COLO668 (cell line): Measurements from ENCODE around the gene UGCG.
"Not testable (repeated sequence)": the region's sequence is repeated elsewhere in the genome, so short reads cannot be mapped to it uniquely, and the experiment has no call there.

ENCODE experiments used
- DNase-seq: peaks from one replicate; lab custom pipeline; 2025; ENCODE audit not compliant: unreplicated experiment; lab: John Stamatoyannopoulos, UW

The UGCG gene

GRCh38 chr9:111917980-111918379 is 21.4 kb downstream of the UGCG start:
- DNase-seq: no peak

- no peak for DNase-seq
These were observed 23.3 kb downstream of the UGCG start for GRCh38 chr9:111919875-111920274.

DNA sequence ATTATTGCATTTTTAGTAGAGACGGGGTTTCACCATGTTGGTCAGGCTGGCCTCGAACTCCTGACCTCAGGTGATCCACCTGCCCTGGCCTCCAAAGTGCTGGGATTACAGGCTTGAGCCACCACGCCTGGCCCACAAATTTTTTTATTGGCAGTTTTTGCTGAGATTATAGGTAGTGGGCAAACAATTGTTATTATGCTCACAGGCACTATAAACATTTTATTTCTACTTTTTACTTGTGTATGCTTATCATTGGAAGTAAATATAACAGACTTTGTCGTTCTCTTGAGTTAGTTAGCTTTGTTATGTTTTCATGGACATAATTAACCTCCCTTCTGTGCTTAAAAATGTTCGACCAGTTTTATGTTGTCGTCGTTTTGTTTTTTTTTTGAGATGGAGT is 23.9 kb downstream of the UGCG start:
- DNase-seq: no peak

DNA sequence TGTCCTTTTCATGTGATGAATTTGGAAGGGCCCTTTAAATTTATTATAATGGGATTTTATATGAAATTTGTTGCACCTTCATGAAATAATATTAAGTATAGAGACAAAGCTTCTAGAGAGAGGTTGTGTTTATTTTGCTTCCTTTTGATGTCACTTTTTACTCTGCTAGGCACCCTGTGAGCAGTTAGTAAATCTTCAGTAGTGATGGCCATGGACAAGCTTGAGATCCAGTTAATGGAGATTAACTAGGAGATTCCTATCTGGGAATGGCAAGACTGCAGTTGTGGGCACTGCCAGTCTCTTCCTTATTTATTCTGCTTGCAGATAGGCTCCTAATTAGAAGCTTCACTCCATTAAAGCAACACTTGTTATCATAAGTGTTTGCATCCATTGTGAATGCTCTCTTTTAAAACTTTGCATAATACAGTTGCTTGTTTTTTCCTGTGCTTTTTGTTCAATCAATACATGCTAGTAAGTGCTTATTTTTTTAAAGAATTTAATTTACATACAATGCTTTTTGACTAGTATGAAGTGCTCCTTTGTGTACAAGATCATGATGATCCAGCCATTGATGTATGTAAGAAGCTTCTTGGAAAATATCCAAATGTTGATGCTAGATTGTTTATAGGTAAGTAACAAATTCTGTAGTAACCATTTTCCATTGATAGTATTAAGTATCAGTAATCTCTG is 25.9 kb downstream of the UGCG start:
- DNase-seq: no peak

- no peak for DNase-seq
These were observed 27.7 kb downstream of the UGCG start for GRCh38 chr9:111924281-111924680.

GRCh38 chr9:111925017-111925770 is 28.6 kb downstream of the UGCG start:
- DNase-seq: no peak

DNA sequence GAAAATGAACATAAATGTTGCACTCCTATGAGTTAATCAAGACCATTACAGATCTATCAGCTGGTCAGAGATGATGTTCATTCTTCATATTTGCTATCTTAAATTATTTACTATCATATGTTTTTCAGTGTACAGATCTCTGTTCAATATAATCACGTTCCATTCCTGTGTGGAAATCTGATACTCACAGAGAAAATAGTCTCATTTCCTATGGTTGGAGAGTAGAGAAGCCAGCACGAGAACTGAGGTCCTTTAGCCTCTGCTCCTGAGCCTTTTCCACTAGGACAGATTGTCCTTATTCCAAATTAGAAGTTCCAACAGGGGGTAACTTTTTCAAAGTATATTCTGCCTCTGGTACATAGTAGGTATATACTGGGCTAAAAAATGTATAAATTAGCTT is 29.2 kb downstream of the UGCG start:
- DNase-seq: no peak

DNA sequence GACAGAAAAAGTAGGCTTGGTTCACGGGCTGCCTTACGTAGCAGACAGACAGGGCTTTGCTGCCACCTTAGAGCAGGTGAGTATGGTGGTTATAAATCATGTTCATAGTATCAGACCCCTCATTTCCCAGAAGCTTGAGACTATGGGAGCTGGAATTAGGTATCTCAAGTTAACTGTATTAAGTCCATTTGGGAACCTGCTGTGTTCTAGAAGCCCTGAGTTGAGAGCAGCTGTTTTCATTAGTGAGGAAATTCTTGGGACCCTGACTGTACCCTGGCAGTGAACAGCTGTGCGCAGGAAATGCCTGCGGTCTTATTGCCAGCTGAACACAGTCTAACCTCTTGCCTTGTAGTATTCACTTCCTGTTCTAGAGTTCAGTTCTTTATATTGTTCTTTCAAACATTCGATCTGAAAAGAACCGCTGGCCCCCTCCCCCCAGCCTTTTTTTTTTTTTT is 29.8 kb downstream of the UGCG start:
- no peak for DNase-seq

DNA sequence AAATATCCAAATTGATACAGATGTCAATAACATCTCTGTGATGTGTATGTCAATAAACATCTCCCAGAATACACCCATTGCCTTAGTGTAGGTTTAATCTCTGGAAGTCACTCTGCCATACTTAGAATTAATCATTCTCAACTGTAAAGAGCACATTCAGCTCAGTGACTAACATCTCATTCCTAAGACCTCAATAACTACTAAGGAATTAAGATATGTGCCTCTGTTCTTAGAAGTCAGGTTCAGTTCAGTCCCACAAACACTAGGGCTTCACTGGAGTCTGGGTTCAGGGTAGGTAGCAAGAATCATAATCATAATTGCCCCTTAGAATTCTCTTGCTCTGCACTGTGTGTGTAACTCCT is 31.7 kb downstream of the UGCG start:
- DNase-seq: no peak

- no peak for DNase-seq
These were observed 38.1 kb downstream of the UGCG start for GRCh38 chr9:111934747-111935146.

DNA sequence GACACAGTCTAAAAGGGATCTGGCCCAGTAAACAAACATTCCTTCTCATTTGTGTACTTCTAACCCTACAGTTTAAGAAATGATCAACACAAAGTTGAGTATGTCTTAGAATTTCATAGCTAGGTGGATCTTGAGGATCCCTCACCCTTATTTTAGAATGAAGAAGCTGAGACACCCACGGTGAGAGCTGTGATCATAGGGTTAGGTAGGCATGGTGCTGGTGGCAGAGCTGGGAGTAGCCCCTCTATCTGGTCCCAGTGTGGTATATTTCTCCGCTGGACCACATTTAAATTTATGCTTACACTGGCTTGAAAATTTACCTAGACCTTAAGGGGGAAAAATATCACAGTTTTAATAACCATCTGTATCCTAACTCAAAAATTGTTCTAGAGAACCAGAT is 39.8 kb downstream of the UGCG start:
- no peak for DNase-seq

DNA sequence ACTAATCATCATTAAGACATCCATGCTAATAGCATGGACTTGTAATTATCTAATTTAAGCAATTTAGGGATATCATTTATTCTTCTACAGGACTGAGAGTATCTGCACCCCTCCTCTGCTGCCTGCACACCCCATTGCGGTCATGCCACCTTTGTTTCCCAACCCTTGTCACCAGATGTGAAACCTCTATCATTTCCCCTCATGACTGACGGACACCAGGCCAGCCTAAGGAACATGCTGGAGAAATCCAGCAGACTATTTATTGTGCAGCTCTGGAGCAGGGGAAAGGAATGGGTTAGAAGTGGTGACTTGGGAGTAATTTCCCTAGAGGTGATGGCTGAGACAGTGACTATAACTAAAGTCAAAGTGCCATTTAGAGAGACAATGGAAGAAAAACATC is 40.7 kb downstream of the UGCG start:
- no peak for DNase-seq

DNA sequence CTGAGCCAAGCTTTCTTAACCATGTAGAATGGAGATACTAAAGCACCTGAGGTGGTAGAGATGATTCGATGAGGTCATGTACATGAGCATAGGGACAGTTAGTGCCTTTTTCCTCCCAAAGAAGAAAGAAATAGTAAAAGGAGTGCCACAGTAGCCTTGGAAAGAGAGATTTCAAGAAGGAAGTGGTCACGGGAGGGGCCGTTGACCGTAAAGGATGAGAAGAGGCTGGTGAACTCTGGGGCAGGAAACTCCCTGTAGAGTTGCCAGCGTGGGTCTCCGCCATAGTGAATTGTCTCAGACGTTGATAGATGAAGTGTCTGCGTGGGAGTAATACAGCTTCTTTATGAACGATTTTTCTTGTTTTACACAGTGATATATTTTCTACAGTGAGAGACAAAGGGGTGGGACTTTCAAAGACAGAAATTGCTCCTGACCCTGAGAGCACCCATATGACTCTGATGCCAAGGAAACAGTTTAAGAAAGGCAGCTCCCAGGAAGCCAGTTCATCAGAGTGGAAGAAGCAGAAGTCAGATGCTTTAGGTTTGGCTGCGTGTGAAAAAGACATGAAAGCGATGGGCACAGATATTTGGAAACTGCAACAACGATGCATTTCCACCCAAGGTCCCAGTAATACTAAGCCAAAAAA is 41.3 kb downstream of the UGCG start:
- no peak for DNase-seq

- DNase-seq: no peak
These were observed 41.8 kb downstream of the UGCG start for GRCh38 chr9:111938427-111938800.

- DNase-seq: no peak
These were observed 42.7 kb downstream of the UGCG start for GRCh38 chr9:111939322-111939721.

GRCh38 chr9:111940697-111941096 is 44.1 kb downstream of the UGCG start:
- no peak for DNase-seq

- no peak for DNase-seq
These were observed 46.6 kb downstream of the UGCG start for GRCh38 chr9:111943200-111943599.

DNA sequence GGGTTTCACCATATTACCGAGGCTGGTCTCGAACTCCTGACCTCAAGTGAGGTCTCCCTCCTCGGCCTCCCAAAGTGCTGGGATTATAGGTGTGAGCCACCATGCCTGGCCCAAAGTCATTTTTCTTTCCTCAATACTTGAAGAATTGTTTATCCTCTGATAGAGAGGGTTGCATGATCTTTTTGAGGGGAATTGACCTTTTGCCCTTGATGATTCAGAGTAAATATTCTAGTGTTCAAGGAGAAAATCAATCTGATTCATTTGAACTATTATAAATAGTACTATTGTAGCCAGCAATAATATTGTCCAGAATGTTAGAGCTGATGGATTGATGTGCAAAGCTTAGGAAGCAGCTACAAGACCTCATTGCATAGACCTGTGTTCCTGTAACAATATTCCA is 47.1 kb downstream of the UGCG start:
- DNase-seq: no peak

DNA sequence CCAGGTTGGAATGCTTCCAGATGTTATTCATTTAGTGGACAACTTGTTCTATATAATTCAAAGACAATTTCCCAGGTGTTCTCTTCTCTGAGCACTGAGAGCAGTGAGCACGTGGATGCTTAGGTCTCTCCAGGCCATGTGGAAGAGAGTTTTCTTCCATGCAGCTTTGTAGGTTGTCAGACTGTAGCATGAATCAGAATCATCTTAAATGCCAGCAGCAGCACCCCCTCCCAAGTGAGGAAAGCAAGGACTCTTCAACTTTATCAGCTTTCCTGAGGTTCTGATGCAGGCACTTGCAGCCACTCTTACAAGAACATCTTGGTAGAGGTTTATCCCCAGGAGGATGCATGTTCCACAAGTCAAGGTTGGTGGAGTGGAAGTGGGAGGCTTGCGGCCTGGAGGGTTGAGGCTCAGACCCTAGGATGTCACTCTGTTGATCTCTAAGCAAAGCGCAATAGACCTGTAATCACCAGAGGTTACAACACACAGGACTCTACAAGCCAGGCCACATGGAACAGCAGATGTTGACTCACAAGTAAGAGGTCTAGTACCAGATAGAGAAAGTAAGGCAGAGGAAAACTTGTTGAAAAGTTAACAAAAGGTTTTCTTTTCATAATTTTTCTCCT is 47.7 kb downstream of the UGCG start:
- no peak for DNase-seq

DNA sequence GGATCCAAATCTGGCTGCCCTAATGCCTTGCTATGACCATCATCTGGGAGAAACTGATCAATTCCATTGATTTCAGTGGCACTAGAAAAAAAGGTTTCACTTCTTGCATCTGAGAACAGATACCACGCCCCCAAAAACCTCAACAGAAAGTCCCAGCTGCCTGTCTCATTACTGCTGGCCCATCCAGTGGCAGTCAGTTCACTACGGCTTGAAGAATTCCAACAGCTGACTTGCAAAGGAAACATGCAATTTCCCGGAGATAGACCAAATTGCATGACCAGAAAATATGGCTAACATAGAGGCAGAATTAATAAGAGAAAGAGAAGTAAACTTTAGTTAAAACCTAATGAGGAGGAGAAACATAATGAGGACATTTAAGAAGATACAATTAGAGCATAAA is 48.6 kb downstream of the UGCG start:
- no peak for DNase-seq

GRCh38 chr9:111948109-111948508 is 51.5 kb downstream of the UGCG start:
- DNase-seq: not testable (repeated sequence)

- DNase-seq: no peak
These were observed 52.3 kb downstream of the UGCG start for GRCh38 chr9:111948951-111949350.
